Stomach smooth muscle (tissue), 2 donors: ENCODE measurements around the gene CT45A9.
"Not testable (repeated sequence)": the region's sequence is repeated elsewhere in the genome, so short reads cannot be mapped to it uniquely, and the experiment has no call there.

Experiments
- H3K27ac ChIP-seq: one replicate; pipeline ENCODE4 v1.7.0; 2013; ENCODE audit warnings: mild to moderate bottlenecking, low read length, inconsistent platforms
- H3K27me3 ChIP-seq, 2 donors: one replicate each; pipeline ENCODE4 v1.7.0; 2013; ENCODE audit warnings: low read length in 2 of 2; ENCODE audit not compliant: insufficient read depth in 2 of 2, control insufficient read depth in 1 of 2
- H3K36me3 ChIP-seq, 2 donors: one replicate each; pipeline ENCODE4 v1.7.0; 2013; ENCODE audit warnings: low read length in 2 of 2; ENCODE audit not compliant: control insufficient read depth in 2 of 2, insufficient read depth in 2 of 2
- H3K4me1 ChIP-seq: one replicate; pipeline ENCODE4 v1.7.0; 2013; ENCODE audit warnings: low read length; ENCODE audit not compliant: control insufficient read depth, insufficient read depth
- H3K4me3 ChIP-seq, 2 donors: one replicate each; pipeline ENCODE4 v1.7.0; 2013; ENCODE audit warnings: low read length in 2 of 2
- H3K9ac ChIP-seq, 2 donors: one replicate each; pipeline ENCODE4 v1.7.0; 2013; ENCODE audit warnings: low read length in 2 of 2, mild to moderate bottlenecking in 1 of 2
- H3K9me3 ChIP-seq, 2 donors: one replicate each; pipeline ENCODE4 v1.7.0; 2013; ENCODE audit warnings: low read length in 2 of 2; ENCODE audit not compliant: control insufficient read depth in 2 of 2
- donor health status: healthy.
- donor health status: Pancreatic carcinoma.

The CT45A9 gene, protein sequence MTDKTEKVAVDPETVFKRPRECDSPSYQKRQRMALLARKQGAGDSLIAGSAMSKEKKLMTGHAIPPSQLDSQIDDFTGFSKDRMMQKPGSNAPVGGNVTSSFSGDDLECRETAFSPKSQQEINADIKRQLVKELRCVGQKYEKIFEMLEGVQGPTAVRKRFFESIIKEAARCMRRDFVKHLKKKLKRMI

DNA sequence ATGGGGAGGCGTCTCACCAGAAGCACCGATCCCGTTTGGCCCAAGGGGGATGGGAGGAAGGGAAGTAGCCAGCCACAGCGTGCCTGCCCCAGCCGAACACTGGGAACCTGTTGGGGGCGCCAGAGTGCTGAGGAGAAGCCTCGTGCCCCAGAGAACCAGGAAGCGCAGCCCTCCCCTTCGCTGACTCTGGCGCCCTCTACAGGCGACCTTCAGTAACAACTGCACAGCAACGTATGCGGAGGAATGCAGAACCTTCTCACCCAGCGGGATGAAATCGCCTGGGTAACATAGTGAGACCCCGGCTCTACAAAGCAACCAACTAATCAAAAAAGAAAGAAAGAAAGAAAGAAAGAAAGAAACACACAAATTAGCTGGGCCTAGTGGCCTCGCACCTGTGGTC is at the start of gene CT45A9:
CT45A9 (minus strand) TSS at position 101 of the 400 bp plus-strand sequence. CDS start 3,751 bp downstream, outside the sequence.
- H3K36me3 ChIP-seq, H3K27me3 ChIP-seq, H3K9me3 ChIP-seq, H3K4me3 ChIP-seq, H3K27ac ChIP-seq, H3K9ac ChIP-seq, H3K4me1 ChIP-seq: not testable (repeated sequence)

- not testable (repeated sequence) for H3K9me3 ChIP-seq
Measured at GRCh38 chrX:135920516-135920915, 48.9 kb upstream of the CT45A9 start.

GRCh38 chrX:135914404-135914803 is 42.8 kb upstream of the CT45A9 start:
- no peaks in the 10 kb centered on the region for H3K4me1 ChIP-seq
- H3K27me3 ChIP-seq, result peaks cover 0 to 13% of the 10 kb centered on the region in 2 donors
- no peak overlapping the region for H3K27ac ChIP-seq
- H3K4me3 ChIP-seq, result no peak overlapping the region
- no peaks in the 10 kb centered on the region for H3K36me3 ChIP-seq
- H3K9ac ChIP-seq, result no peak overlapping the region
- no peaks in the 10 kb centered on the region for H3K9me3 ChIP-seq

More at GRCh38 chrX:135920516-135920915, 48.9 kb upstream of the CT45A9 start:
- H3K9ac ChIP-seq, H3K27ac ChIP-seq, H3K36me3 ChIP-seq, H3K4me3 ChIP-seq, H3K4me1 ChIP-seq: not testable (repeated sequence)
- H3K27me3 ChIP-seq, result peaks cover 0 to 14% of the 10 kb centered on the region in 2 donors

DNA sequence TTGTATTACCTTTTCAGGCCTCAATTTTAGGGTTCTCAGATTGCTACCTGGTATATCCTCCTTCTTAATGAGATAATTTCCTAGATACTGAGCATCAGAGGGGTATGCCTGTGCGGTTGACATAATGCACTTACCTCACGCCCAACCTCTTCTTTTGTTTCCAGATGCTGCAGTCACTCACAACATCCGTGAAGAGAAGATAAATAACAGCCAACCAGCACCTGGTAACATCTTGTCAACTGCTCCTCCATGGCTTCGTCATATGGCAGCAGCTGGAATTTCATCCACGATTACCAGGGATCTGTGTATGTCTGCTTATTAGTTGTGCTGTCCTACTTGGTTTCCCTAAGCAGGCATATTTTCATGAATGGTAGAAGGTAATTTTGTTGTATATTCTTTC is 38.6 kb upstream of the CT45A9 start:
- no peaks in the 10 kb centered on the region for H3K36me3 ChIP-seq
- no peaks in the 10 kb centered on the region for H3K4me1 ChIP-seq
- no peak overlapping the region for H3K27ac ChIP-seq
- no peak overlapping the region for H3K9ac ChIP-seq
- peaks cover 0 to 15% of the 10 kb centered on the region in 2 donors for H3K27me3 ChIP-seq
- no peaks in the 10 kb centered on the region for H3K9me3 ChIP-seq
- H3K4me3 ChIP-seq, result no peak overlapping the region

DNA sequence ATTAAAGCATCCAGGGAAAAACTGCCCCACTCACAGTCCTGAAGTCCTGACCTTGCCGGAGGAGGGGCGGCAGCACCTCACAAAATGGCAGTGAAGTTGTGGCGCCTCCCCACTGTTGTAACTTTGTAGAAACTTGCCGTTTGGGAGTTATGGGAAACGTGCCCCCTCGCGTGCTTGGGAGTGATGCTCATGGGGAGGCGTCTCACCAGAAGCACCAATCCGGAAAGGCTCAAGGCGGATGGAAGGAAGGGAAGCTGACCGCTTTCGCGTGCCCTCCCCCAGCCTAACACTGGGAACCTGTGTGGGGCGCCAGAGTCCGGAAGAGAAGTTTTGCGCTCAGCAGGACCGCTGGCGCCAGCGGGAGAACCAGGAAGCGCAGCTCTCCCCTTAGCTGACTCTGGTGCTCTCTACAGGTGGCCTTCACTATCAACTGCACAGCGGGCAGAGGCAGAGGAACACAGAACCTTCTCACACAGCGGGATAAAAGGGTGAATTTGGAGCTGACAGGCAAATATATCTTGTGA is 21.7 kb upstream of the CT45A9 start, which contains the start of the genes CT45A10 and SAGE1:
CT45A10 (minus strand) TSS at position 151 of the 524 bp plus-strand sequence. CDS start 8,100 bp downstream, outside the sequence.
SAGE1 (plus strand) TSS at position 423 of the 524 bp plus-strand sequence. CDS start 2,527 bp downstream, outside the sequence.
- no peaks in the 10 kb centered on the region for H3K36me3 ChIP-seq
- H3K27ac ChIP-seq, result no peak within 1 kb of the TSS
- H3K9me3 ChIP-seq, result no peaks in the 10 kb centered on the region
- peaks cover 0 to 2% of the 10 kb centered on the region in 2 donors for H3K27me3 ChIP-seq
- H3K4me3 ChIP-seq, result no peak within 1 kb of the TSS
- H3K4me1 ChIP-seq, result no peaks in the 10 kb centered on the region
- H3K9ac ChIP-seq, result no peak within 1 kb of the TSS

GRCh38 chrX:135892781-135893180 is 21.2 kb upstream of the CT45A9 start:
- Histone ChIP-seq H3K9ac (no peak overlapping the region), H3K27ac (no peak overlapping the region), H3K4me1 (no peaks in the 10 kb centered on the region), H3K4me3 (no peak overlapping the region), H3K9me3 (no peaks in the 10 kb centered on the region), H3K36me3 (no peaks in the 10 kb centered on the region), H3K27me3 (peaks cover 0 to 2% of the 10 kb centered on the region in 2 donors)

GRCh38 chrX:135890087-135890585 is 18.5 kb upstream of the CT45A9 start:
- Histone ChIP-seq H3K27me3 (peaks cover 0 to 2% of the 10 kb centered on the region in 2 donors), H3K27ac (no peak overlapping the region), H3K9ac (no peak overlapping the region)

GRCh38 chrX:135888976-135889375 is 17.4 kb upstream of the CT45A9 start:
- not testable (repeated sequence) for H3K9me3 ChIP-seq, H3K4me3 ChIP-seq

More at GRCh38 chrX:135890087-135890585, 18.5 kb upstream of the CT45A9 start:
- Histone ChIP-seq H3K4me1 (no peaks in the 10 kb centered on the region), H3K9me3 (no peaks in the 10 kb centered on the region), H3K4me3 (no peak overlapping the region), H3K36me3 (no peaks in the 10 kb centered on the region)

DNA sequence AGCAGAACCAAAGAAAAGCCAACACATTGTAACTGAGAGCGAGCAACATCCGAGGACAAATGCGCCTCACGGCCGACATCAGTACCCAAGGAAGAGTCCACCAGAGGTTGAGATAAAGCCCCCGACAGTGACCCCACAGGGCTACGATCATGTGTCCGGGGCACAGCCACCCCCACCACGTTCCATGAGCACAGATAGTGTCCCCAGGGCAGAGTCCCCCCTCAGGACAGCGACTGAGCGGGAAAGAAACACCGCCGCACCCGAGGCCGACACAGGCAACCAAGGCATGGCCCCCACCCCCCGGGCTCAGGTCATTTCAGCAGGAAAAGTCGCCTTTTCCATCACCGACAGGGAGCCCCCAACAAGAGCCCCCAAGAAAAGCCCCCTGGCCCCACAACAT is 16.6 kb upstream of the CT45A9 start:
- H3K27ac ChIP-seq, H3K4me1 ChIP-seq, H3K36me3 ChIP-seq, H3K9ac ChIP-seq, H3K27me3 ChIP-seq, H3K9me3 ChIP-seq, H3K4me3 ChIP-seq: not testable (repeated sequence)

More at GRCh38 chrX:135888976-135889375, 17.4 kb upstream of the CT45A9 start:
- not testable (repeated sequence) for H3K4me1 ChIP-seq, H3K27ac ChIP-seq, H3K27me3 ChIP-seq, H3K36me3 ChIP-seq, H3K9ac ChIP-seq

DNA sequence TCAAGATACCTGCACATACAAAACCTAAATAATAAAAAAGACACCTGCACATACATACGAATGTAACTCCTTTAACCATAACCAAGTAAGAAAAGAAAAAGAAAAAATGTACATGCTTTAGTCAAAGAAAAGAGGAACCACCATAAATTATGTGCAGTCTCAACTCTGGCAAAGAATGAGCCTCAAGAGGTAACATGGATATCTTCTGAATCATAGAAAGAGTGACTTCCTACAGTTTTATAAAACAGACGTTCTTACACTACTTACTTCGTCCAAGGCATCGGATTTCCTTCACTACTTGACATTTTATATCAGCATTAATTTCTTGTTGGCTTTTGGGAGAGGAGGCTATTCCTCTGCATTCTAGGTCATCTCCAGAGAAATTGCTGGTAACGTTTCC is 11.1 kb upstream of the CT45A9 start:
- not testable (repeated sequence) for H3K4me3 ChIP-seq, H3K9ac ChIP-seq, H3K9me3 ChIP-seq, H3K4me1 ChIP-seq, H3K27ac ChIP-seq, H3K36me3 ChIP-seq, H3K27me3 ChIP-seq

GRCh38 chrX:135854438-135854837 is 17.2 kb downstream of the CT45A9 start, which contains the start of gene CT45A8:
Gene CT45A8 (minus strand): TSS chrX:135854538. CDS start chrX:135850783, 3,755 bp downstream.
- not testable (repeated sequence) for H3K9ac ChIP-seq, H3K27me3 ChIP-seq, H3K27ac ChIP-seq

More at GRCh38 chrX:135854438-135854837, 17.2 kb downstream of the CT45A9 start, which contains the start of gene CT45A8:
- H3K4me1 ChIP-seq, H3K36me3 ChIP-seq, H3K4me3 ChIP-seq, H3K9me3 ChIP-seq: not testable (repeated sequence)
